Stimulated activated naive CD8-positive, alpha-beta T cell treated with anti-CD3 and anti-CD28 coated beads, Interleukin-15, Interleukin-2, amounts not matched to agents 100 U/mL and 50 U/mL, for 24 hours (primary cell): ENCODE measurements around the gene IQSEC1.

ENCODE experiments used
- ATAC-seq: fragments of 150-1000 bp; cut with Tn5 transposase; one replicate; pipeline ENCODE4 v1.10.0; 2021
- DNase-seq: peaks from one replicate; pipeline ENCODE4 v3.0.0; 2021

The IQSEC1 gene

DNA sequence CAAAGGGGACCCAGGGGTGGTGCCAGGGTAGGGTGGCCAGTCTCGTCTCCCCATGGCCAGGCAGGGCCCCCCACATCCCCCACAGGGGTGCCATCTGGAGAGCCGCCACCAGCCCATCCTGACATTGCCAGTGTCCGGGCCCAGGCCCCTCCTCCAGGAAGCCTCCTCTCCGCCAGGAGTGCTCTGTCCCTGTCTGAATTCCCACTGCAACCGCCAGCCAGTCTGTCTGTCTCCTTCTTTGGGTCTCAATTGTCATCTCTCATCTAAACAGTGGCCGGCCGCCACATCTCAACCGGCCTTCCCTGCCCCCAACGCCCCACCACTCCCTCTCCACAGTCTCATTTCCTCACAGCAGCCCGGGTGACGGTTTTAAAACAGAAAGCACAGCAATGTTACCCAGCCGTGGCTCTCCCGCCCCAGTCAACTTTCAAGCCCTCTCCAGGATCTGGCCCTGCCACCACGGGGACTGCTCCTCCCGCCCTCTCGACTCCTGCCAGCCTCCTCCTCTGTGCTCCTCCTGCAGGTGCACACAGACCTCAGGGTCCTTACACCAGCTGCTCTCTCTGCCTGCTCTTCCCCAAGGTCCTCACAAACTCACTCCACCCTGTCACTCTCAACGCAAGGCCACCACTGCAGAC is 57.0 kb downstream of the IQSEC1 start:
- DNase-seq (peak; percentile 65), ATAC-seq (peak; percentile 8)

DNA sequence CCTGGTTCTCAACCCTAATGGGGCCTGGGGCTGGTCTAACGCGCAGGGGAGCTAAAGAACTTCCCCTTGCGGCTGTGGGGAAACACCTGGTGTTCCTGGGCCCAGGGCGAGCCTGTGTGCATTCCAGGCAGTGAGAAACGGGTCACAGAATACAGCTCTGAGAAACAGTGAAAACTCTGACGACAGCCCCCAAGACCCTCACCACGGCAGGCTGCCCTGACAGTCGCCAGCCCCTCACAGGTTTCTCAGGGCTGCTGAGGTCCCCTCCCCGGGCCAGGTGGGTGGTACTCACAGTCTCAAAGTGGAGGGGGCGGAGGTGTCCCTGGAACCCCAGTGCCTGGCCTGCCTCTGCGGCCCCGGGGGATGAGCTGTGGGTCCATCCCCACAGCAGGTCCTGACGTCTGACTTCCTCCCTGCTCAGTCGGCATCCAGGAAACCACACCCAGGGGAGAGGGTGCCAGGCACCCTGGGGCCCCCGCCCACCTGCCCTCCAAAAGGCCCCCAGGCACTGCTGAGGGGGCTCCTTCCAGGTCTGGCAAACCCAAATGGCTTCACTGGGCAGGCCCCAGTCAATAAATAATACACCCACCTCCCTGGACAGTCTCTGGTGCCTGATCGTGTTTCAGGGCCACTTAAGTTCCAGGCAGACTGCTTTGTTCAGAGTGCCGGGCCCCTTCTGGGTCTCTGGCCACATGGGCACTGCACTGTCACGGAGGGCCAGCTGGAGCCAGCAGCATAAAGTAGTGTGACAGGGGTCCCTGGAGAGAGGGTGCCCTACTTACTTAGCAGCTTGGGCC is 57.7 kb downstream of the IQSEC1 start:
- DNase-seq: peak; percentile 77
- ATAC-seq: peak; percentile 21

DNA sequence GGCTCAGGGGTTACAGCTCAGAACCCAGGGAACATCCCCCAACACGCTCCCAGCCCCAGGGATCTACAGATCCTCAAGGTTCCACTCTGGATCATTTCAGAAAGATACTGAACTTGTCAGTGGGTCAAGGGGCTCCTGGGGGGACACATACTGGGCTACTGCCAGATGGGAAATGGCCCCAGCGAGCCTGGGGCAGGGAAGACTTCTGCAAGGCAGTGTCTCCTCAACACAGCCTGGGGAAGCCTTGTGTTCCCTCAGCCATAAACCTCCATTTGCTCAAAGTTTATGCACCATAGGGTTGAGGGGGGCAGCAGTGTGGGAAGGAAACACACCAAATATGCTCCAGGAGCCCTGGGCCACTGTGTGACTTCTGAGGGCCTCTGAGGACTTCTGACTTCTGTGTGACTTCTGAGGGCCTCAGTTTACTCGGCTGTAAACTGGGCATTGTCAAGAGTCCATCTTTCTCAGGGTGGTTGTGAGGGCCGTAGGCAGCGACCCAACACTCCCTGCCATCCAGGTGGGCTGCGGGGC is 58.4 kb downstream of the IQSEC1 start:
- DNase-seq: no peak
- no peak for ATAC-seq

DNA sequence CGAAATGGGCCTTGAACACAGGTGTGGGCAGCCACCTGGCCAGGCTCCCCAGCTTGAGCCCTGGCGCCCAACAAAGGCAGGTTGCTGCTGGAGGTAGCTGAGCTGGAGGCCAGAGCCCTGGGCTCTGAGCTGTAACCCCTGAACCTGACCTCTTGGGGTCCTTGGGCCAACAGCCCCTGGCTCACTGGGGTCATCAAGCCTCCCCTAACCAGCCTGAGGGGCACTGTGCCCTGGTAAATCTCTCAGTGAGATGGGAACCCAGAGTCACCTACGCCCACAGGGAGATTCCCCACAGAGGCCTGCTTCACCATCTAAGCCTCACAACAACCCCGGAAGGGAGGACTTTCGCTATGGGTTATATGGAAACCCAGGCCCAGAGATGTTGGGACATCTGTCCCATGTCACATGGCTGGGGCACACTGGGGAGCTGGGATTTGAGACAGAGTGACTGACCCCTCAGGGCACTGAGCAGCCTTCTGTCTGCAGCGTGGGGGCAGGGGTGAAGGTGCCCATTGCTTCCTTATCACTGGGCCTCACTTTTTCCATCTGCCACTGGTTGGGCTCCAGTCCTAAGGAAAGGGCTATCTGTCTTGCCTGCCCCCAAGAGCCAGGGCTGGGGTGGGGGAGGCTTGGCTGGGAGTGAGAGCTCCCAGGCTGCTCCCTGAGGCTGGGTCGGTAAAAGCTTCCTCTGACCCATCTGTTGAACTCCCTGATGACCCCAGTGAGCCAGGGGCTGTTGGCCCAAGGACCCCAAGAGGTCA is 59.1 kb downstream of the IQSEC1 start:
- no peak for ATAC-seq
- DNase-seq: peak; percentile 62

DNA sequence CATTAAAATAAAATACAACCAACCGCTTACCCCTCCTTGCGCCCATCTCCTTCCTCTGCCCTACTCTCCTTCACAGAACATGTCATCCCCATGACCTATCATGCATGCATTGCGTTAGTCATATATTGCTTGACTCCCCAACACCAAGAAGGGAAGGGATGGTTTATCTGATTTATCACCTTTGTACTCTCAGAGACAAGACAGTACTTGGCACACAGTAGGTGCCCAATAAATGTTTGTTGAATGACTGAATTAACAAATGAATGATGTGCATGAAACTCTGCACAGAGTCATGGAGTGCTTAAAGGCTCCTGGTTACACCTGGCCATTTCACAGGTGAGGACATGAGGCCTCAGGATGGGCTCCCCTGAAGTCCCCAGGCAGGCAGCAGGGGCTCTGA is 59.7 kb downstream of the IQSEC1 start:
- DNase-seq: no peak
- ATAC-seq: no peak

DNA sequence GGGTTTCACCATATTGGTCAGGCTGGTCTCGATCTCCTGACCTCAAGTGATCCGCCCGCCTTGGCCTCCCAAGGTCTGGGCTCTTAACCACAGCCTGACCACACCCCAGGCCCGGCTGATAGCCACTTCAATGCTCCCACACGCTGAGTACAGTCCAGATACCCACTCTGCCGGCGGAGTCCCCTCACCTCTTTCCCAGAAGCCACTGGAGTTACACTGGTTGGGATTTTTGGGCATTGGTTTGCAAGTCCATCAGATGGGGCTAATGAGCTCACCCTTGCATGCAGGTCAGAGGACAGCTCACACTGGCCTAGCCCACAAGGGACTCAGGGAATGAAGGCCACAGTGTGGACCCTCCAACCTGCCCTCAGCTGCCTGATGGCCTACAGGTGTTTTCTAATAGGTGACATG is 60.1 kb downstream of the IQSEC1 start:
- no peak for ATAC-seq
- no peak for DNase-seq

DNA sequence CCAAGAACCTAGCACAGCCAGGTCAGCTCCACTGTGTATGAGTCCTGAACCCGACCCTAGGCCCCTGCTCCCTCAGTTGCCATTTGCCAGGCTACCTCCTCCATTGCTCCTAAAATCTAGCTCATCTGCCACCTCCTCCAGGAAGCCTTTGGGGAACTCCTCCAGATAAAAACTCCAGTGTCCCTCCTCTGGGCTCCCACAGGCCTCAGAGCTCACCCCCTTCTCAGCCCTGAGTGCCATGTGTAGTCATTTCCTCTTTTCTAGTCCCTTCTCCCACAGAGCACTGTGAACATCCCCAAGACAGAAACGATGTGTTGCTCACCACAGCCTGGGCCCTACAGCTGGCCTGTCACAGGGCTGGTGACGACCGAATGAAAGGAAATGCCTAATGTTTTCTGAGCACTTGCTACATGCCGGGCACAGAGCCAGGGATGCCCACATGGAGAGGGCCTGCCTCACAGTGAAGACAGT is 61.0 kb downstream of the IQSEC1 start:
- ATAC-seq (peak; percentile 64), DNase-seq (peak; percentile 75)

DNA sequence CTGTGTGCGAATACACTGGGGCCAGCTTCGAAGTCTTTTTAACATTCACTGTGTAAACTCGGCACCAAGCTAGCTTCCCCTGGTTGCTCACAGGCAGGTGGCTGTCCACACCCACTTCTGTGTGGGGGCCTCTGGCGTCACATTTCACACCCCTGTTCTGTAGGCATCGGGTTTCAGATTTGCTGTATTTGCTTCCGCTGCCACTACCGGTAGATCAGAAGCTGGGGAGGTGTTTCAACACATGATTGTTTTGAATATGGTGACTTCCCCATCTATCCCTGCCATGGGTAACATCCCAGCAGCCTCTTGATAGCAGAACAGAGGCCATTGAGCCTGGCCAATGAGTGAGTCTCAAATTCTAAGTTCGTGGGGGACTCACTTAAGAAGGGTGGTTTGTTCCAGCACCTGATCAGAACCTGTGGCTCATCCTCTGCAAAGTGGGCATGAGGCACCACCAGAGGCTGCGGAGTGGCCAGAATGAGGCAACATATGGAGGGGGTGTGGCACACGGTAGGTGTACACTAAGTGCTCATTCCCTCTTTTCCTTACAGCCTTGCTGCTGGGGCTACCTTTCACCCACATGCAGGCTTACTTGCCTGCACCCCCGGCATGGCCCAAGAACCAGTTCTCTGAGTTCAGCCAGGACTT is 61.5 kb downstream of the IQSEC1 start:
- ATAC-seq (peak; percentile 49), DNase-seq (peak; percentile 83)

DNA sequence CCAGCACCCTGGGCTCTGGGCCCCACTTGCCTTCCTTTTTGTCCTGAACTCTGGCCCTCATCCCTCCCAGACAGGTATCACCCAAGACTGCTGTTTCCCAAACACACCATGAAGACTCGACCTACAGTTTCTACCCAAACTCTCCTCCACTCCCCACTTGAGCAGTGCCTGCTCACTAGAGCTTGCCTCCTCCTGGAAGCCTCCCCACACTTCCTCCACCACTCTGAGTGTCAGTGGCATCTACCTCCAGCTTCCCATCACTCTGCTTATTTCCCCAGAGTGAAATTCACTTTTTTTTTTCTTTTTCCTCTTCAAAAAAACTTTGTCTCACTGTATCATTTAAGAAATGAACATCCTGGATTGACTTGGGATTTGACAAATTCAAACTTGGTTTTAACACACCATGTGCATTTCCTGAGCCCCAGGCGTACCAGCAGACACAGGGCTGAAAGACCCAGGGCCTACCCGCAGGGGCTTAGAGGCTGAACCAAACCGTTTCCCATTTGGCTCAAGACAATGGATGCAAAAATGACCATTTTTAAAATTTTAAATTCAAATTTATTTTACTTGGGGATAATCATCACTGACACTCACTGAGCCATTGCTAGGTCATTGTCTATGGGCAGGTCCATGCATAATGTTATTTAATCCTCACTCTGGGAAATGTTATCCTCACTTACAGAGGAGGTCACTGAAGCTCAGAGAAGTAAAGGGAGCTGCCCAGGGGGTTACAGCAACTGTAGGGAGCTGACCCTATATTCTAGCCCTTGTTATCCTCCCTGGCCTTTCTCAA is 62.3 kb downstream of the IQSEC1 start:
- ATAC-seq (no peak), DNase-seq (no peak)

DNA sequence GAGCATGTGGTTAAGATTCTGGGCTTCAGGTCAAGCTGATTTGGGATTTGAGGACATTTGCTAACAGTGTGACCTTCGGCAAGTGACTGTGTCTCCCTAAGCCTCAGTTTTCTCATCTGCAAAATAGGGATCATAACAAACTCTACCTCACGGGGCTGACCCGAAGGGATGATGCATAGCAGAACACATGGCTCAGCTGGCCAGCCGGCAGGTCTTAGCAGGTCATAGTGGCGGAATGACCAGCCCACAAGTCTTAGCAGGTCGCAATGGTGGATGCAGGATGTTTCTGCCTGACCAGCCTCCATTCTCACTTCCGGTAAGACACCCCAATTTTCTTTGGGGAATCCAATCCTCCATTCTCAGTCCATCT is 63.3 kb downstream of the IQSEC1 start:
- ATAC-seq: no peak
- DNase-seq: no peak

DNA sequence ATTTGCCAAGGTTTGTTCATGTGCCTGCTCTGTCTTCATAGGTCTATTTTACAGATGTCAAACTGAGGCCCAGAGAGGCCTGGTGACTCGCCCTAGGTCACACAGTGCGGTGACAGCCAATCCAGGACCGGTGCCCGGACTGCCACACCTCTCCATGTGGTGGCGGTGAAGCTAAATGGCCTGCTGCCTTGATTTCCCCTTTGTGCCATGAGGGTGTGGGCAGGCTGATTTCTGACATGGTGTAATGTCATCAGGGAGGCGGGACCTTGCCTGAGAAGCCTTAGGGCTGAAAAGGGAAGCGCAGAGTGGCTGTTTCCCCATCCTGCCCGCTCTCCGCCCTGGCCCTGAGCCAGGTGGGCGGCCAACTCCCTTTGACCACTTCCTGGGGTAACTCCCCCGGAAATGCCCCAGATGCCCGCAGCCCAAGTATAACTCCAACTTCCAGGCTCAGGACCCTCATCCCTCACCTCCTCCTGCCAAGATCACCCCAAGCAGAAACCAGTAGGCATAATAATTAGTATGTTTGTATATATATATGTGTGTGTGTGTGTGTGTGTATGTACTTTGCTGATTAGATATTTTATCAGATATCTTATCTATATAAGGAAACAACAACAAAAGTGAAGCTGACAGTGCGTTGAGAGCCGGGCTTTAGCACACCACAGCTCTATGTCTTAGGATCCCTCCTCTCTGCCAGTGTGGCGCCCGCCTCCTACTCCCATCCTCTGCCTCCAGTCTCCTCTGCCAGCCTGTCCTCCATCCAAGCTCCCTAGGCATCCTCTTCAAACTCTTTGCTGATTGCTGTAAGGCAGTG is 63.9 kb downstream of the IQSEC1 start:
- DNase-seq (peak; percentile 78), ATAC-seq (peak; percentile 12)

DNA sequence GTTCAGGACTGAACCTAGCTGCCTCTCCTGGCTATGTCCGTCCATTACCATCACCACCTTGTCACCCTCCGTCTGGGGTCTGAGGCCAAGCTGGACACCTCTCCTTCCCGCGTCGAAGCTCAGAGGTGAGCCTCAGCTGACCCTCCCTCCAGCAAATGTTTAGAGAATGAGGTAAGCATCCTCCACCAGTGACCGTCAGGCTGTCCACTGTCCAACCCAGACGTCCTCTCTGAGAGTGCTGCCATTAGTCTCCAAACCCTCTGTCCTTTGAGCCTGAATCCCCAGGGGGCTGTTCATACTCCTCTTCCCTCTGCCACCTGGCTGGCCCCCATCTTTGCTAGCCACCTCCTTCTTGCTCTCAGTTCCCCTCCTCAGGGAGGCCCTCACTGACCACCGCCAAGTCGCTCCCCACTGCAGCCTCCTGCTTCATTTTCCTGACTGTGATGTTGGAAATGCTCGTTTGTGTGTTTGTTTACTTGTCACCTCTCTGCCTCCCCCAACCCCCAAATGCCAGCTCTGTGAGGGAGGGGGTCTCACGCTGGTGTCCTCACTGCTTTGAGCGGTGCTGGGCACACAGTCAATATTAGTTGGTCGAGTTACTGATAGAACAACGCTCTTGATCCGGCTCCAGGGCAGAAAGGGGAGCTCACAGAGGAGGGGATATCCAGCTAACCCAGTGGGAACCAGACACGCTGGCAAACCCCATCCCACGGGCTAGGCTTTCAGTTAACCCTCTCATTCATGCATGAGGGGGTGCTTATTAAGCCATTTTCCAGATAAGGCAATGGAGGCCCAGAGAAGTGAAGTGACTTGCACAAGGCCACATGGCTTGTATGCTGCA is 64.9 kb downstream of the IQSEC1 start:
- ATAC-seq (no peak), DNase-seq (no peak)

DNA sequence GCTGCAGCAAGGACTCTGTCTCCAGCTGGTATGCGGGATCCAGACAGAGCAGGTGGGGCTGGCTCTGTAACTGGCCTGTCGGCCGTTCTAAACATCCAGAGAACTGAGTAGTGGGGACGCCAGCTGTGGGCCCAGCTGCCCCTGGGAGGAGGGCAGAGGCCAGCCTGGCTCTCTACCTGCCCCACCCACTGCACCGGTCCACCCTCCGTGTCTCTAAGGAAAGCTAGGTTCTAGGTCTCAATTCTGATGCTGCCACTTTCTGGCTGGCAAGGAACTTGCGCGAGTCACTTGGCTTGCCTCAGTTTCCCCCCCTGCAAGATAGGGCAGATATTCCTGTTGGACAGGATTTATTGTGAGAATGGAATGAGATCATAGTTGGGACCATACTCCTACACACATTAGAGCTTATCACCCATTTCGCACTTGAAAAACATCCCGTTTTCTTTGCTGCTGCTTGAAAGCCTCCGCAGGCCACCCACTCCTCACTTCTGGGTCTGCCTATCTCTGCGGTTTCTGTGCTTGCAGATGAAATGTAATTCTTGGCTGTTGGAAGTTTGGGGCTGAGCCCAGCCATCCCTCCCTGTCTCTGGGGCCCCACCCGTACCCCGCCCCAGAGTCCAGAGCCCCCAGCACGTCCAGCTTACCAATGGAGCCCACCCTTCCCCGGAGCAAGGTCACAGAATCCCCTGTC is 65.8 kb downstream of the IQSEC1 start:
- no peak for DNase-seq
- no peak for ATAC-seq

DNA sequence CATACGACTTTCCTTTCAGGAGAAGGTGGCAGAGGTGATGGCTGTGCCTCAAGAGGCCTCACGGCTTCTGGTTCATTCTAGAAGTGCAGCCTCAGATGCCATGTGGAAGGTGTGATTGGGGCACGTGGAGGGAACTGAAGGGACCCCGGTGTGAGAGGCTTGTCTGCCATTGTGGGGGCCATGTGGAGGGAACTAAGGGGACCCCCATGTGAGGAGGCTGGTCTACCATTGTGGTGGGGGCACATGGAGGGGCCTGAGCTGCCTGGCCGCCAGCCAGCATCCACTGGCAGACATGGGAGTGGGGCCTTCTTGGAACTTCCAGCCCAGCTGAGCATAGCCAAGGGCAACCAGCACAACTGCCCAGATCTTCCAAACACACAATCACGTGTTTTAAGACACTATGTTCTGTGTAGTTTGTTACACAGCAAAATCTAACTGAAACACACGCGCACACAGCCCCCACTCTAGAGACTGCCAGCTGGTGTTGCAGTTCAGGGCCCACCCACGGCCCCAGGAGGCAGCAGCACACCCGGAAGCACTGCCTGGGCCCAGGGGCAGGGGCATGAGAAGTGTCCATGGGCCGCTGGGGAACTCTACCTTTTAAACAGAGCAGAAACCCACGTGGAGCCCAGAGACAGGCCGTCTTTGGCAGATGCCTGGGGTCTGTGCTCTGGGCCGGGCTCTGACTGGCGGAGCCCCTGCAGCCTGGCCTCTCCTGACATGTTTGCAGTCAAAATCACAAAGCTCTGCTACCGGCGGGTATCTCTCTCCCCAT is 66.8 kb downstream of the IQSEC1 start:
- ATAC-seq: no peak
- DNase-seq: no peak

DNA sequence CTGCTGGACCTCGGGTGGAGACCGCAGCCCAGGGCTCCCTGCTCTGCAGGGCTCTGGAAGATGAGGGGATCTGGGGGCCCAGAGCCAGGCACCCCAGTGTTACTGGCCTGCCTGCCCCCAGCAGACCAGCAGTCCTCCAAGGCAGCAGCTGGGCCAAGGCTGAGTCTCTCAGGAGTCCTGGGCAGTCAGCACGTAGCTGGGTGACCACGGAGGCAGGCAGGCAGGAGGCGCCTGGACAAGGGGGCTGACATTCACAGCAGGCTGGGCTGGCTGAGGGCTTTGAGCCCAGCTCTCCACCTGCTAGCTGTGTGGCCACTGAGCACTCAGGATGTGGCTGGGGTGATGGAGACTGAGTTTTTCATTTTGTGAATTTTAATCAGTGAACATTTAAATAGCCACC is 67.9 kb downstream of the IQSEC1 start:
- no peak for DNase-seq
- no peak for ATAC-seq

DNA sequence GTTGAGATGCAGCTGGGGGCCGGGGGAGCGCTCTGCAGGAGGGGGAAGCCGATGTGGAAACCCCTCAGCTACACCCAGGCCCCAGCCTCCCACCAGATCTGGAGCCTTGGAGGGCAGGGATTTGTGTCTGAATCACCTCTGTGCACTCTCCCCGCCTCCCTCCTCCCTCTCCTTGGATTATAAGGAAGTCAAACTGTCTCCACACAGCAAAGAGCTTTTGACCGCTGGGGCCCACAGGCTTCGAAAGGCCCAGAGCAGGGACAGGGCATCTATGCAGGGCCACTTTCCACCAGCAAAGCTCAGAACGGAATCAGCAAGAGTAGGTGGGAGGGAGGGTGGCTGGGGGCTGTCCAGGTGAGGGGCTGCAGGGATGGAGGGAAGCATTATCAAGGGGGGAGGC is 68.9 kb downstream of the IQSEC1 start:
- DNase-seq (no peak), ATAC-seq (no peak)

DNA sequence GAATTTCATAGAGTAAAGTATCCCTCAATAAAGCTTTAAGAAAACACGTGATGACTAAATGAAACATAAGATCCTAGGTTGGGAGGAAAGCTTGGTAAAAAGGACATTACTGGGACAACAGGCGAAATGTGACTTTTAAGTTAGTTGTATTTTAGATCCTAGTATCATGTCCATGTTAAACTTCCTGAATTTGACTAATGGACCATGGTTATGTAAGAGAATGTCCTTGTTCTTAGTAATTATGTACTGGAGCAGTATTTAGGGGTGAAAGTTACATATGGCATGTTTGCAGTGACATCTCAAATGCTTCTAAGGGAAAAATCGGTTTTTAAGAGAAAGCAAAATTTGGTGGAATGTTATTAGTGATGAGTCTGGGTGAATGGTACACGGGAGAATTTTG is 69.6 kb downstream of the IQSEC1 start:
- no peak for DNase-seq
- ATAC-seq: no peak
